GM12878 (cell line): ENCODE data around the gene UBE3D. TPM values are rescaled to one million over a fixed set of nuclear protein-coding genes. Genes with fewer than 3 reads are reported as not detected.

Source experiments
- ATAC-seq: fragments of 200-7000 bp; cut with Tn5 transposase; 3 replicates; pipeline ENCODE4 v1.9.1; 2020; ENCODE audit warnings: mild to moderate bottlenecking, moderate library complexity
- BruUV-seq: library from RNA; stranded (reverse); fragments of 400-500 nt; replicated peaks from 2 replicates; lab custom pipeline; 2021; lab: Mats Ljungman, UMichigan
- CTCF ChIA-PET: fragments of 300-600 bp; sonication (Branson Sonifier 250); formaldehyde crosslinking; extraction: SDS; loops from one replicate; lab custom pipeline; 2021; ENCODE audit warnings: inconsistent platforms; lab: Yijun Ruan, JAX
- POLR2A ChIA-PET: fragments of 350-600 bp; formaldehyde crosslinking; extraction: SDS; loops from one replicate; lab custom pipeline; 2021; ENCODE audit warnings: inconsistent platforms; lab: Charles Lee
- RAD21 ChIA-PET: fragments of 300-600 bp; sonication (Branson Sonifier 250); formaldehyde crosslinking; loops from one replicate; lab custom pipeline; 2023; ENCODE audit warnings: antibody characterized with exemption; ENCODE audit not compliant: unreplicated experiment; lab: Charles Lee
- SMC1A ChIA-PET: fragments of 300-600 bp; sonication (Branson Sonifier 250); formaldehyde crosslinking; loops from one replicate; lab custom pipeline; 2023; ENCODE audit not compliant: unreplicated experiment, uncharacterized antibody; lab: Charles Lee
- DNase-seq: peaks from one replicate; pipeline ENCODE4 v3.0.0-alpha.2; 2011; ENCODE audit warnings: low read depth, low spot score
- FAIRE-seq: peaks from 3 replicates; lab custom pipeline; 2011; peaks lifted over from hg19 to GRCh38; lab: Jason Lieb, UNC
- H2AFZ ChIP-seq: 2 replicates; pipeline ENCODE4 v1.6.0; 2011; ENCODE audit warnings: low read depth, low read length, control low read depth; ENCODE audit not compliant: control insufficient read depth
- H3K27ac ChIP-seq: 2 replicates; pipeline ENCODE4 v1.5.1; 2011; ENCODE audit warnings: control low read depth; ENCODE audit not compliant: control insufficient read depth, insufficient read depth
- H3K27me3 ChIP-seq, 2 experiments: replicated peaks in 1 of 2; 2 replicates each; pipeline versions ENCODE4 v1.6.0 to v1.6.1; 2011; ENCODE audit warnings: low read length in 1 of 2; ENCODE audit not compliant: control insufficient read depth in 2 of 2, insufficient read depth in 2 of 2
- H3K36me3 ChIP-seq, 2 experiments: 2 replicates each; pipeline ENCODE4 v1.5.1; 2011; ENCODE audit warnings: low read length in 1 of 2; ENCODE audit not compliant: control insufficient read depth in 2 of 2, insufficient read depth in 2 of 2
- H3K4me1 ChIP-seq: 2 replicates; pipeline ENCODE4 v1.6.1; 2011; ENCODE audit warnings: mild to moderate bottlenecking, low read length, moderate library complexity, mixed read lengths; ENCODE audit not compliant: control insufficient read depth, insufficient read depth
- H3K4me2 ChIP-seq: 2 replicates; pipeline ENCODE4 v1.6.0; 2011; ENCODE audit warnings: control low read depth; ENCODE audit not compliant: control insufficient read depth, insufficient read depth
- H3K4me3 ChIP-seq: fragments of 200-600 bp; sonication (generic); 2 replicates; pipeline ENCODE4 v1.5.1; 2016
- H3K79me2 ChIP-seq: 2 replicates; pipeline ENCODE4 v1.6.0; 2011; ENCODE audit warnings: low read length; ENCODE audit not compliant: control insufficient read depth, insufficient read depth
- H3K9ac ChIP-seq: 2 replicates; pipeline ENCODE4 v1.8.0; 2011; ENCODE audit warnings: low read length, control low read depth, mixed read lengths; ENCODE audit not compliant: control insufficient read depth, insufficient read depth
- H3K9me3 ChIP-seq: replicated peaks from 3 replicates; pipeline ENCODE4 v1.5.1; 2011; ENCODE audit warnings: mild to moderate bottlenecking, low read length; ENCODE audit not compliant: control insufficient read depth, insufficient read depth
- H4K20me1 ChIP-seq: 2 replicates; pipeline ENCODE4 v1.6.0; 2011; ENCODE audit not compliant: control insufficient read depth, insufficient read depth
- BCLAF1 ChIP-seq: fragments of 450-650 bp; IDR thresholded peaks from 2 replicates; pipeline ENCODE4 v1.6.1; 2017; ENCODE audit warnings: antibody characterized with exemption, mild to moderate bottlenecking, moderate library complexity
- CREB1 ChIP-seq: IDR thresholded peaks from 2 replicates; pipeline ENCODE4 v1.6.1; 2012; ENCODE audit warnings: low read depth, mild to moderate bottlenecking, inconsistent platforms
- IRF3 ChIP-seq: fragments of 450-650 bp; IDR thresholded peaks from 2 replicates; pipeline ENCODE4 v1.6.1; 2014; ENCODE audit warnings: mild to moderate bottlenecking
- LARP7 ChIP-seq: fragments of 450-650 bp; IDR thresholded peaks from 2 replicates; pipeline ENCODE4 v1.6.1; 2017; ENCODE audit warnings: mild to moderate bottlenecking
- MEF2B ChIP-seq: fragments of 450-650 bp; IDR thresholded peaks from 2 replicates; pipeline ENCODE4 v1.6.1; 2018; ENCODE audit warnings: mild to moderate bottlenecking, moderate library complexity; ENCODE audit not compliant: partially characterized antibody, poor library complexity, severe bottlenecking
- RBBP5 ChIP-seq: fragments of 200-600 bp; sonication (generic); conservative IDR thresholded peaks from 2 replicates; pipeline ENCODE4 v1.6.1; 2016
- TAF1 ChIP-seq: IDR thresholded peaks from 2 replicates; pipeline ENCODE4 v1.6.1; 2011; ENCODE audit warnings: mild to moderate bottlenecking, low read depth, low read length, borderline replicate concordance
- WRNIP1 ChIP-seq: IDR thresholded peaks from 2 replicates; pipeline ENCODE4 v1.6.1; 2011; ENCODE audit warnings: low read depth, low read length, improper control_type of control experiment, borderline replicate concordance
- YBX1 ChIP-seq: fragments of 450-650 bp; IDR thresholded peaks from 2 replicates; pipeline ENCODE4 v1.6.1; 2016; ENCODE audit warnings: antibody characterized with exemption
- ZBTB40 ChIP-seq: fragments of 450-650 bp; IDR thresholded peaks from 2 replicates; pipeline ENCODE4 v1.6.1; 2016; ENCODE audit warnings: mild to moderate bottlenecking, moderate library complexity, borderline replicate concordance
- ZNF622 ChIP-seq: fragments of 450-650 bp; IDR thresholded peaks from 2 replicates; pipeline ENCODE4 v1.6.1; 2017; ENCODE audit warnings: mild to moderate bottlenecking, inconsistent platforms
- WGBS: methylation state at CpG from one replicate; pipeline ENCODE4 v1.1.6; 2016; ENCODE audit warnings: low lambda C conversion rate; ENCODE audit not compliant: insufficient replicate concordance, insufficient coverage; ENCODE audit errors: missing lambda C conversion rate; 5-methylcytosine and 5-hydroxymethylcytosine counted together
- in situ Hi-C: fragments of 300-500 bp; cut with MboI; formaldehyde crosslinking; loops from 9 replicates; pipeline ENCODE4 v1.14.3; 2018; ENCODE audit warnings: mixed read lengths
- intact Hi-C: fragments of 100-400 bp; cut with micrococcal nuclease; formaldehyde crosslinking; loops from one replicate; pipeline ENCODE4 v1.14.2; 2022; ENCODE audit not compliant: unreplicated experiment
- polyA plus RNA-seq, 11 experiments: library from polyadenylated mRNA; depleted of rRNA in 4 of 11; unstranded in 6 of 11; stranded (reverse) in 5 of 11; fragments of >200 nt; fragmentation: Nextera tagmentation in 4 of 11; fragmentation: Illumina TruSeq in 1 of 11; extraction: Ambion mirVana in 4 of 11; extraction: Trizol in 1 of 11; gene quantifications; 1 replicate in 1 of 11; 2 replicates in 10 of 11; pipeline versions ENCODE4 v1.2.1 to v1.2.3, GENCODE V29; 2011 to 2016; ENCODE audit warnings: inconsistent platforms in 2 of 11, missing spikeins in 2 of 11, low read depth in 1 of 11
- total RNA-seq, 4 experiments: library from RNA; depleted of rRNA in 3 of 4; stranded (reverse); fragments of >200 nt in 3 of 4; fragmentation: Illumina TruSeq in 1 of 4; extraction: Trizol in 1 of 4; gene quantifications; 2 replicates each; pipeline versions ENCODE4 v1.2.1 to v1.2.3, GENCODE V29; 2013 to 2021

The UBE3D gene
- total and polyA plus RNA-seq, 10 of the 15 experiments (the other 5 are each of a cell fraction or from before 2014, with no cell fraction given): 4.3 to 9.0 (median 7.5) TPM

- TF ChIP-seq CREB1: no peak
Measured at GRCh38 chr6:83068616-83069015, 3.0 kb upstream of the UBE3D start (continued).

- POLR2A ChIA-PET: interaction anchor here (1.0 to 4.3 kb wide), 10 partner anchors 8 to 821 kb away, joined by 3 to 34 read pairs (median 3); partner anchors contain the start of genes IBTK and RWDD2A
- Histone ChIP-seq H3K4me2 (peak within 1 kb of the TSS; percentile 61), H3K79me2 (peaks cover 31% of the 10 kb centered on the region), H3K4me1 (peaks cover 8% of the 10 kb centered on the region), H2AFZ (peak within 1 kb of the TSS; percentile 80), H3K36me3 (no peaks in the 10 kb centered on the region; a peak in 1 of 4 replicates), H4K20me1 (no peaks in the 10 kb centered on the region), H3K9ac (peak within 1 kb of the TSS; percentile 66), H3K27ac (peak within 1 kb of the TSS; percentile 71), H3K9me3 (no peaks in the 10 kb centered on the region), H3K27me3 (no peaks in the 10 kb centered on the region), H3K4me3 (peak within 1 kb of the TSS; percentile 87)
- SMC1A ChIA-PET: interaction anchor here (0.6 to 10.4 kb wide), 38 partner anchors 7 to 995 kb away, joined by 3 to 277 read pairs (median 5); partner anchors contain the start of genes PGM3, PRSS35 and RWDD2A
- CTCF ChIA-PET: interaction anchor here (0.7 to 12.2 kb wide), 62 partner anchors 7 to 1160 kb away, joined by 3 to 635 read pairs (median 7); partner anchors contain the start of genes CEP162, IBTK, PGM3 and PRSS35
- whole genome bisulfite sequencing: 2% methylated on average over 75 of the region's 78 CpGs
- no TSS peak for BruUV-seq
- in situ Hi-C loops (loop anchor here (5.0 to 10.0 kb wide), 2 partner anchors 357 to 450 kb away; no protein-coding TSS in a partner anchor), intact Hi-C loops (loop anchor here (1.0 to 10.0 kb wide), 7 partner anchors 51 to 703 kb away; partner anchors contain the start of genes ME1, PGM3, RWDD2A and TPBG)
- FAIRE-seq (peak; percentile 86), DNase-seq (peak; percentile 85), ATAC-seq (peak; percentile 86)
- RAD21 ChIA-PET: interaction anchor here (0.7 to 8.6 kb wide), 34 partner anchors 10 to 820 kb away, joined by 3 to 215 read pairs (median 5); partner anchors contain the start of genes IBTK, PGM3, PRSS35 and RWDD2A
- TF ChIP-seq TAF1 (0 out of 2 replicates have a peak, but pooled peaks have one; percentile 28), WRNIP1 (no peak; the same call in 1 of the 2 replicates), ZBTB40 (no peak), MEF2B (peak; percentile 36), LARP7 (peak; percentile 96), ZNF622 (no peak), BCLAF1 (no peak), RBBP5 (no peak), YBX1 (no peak), IRF3 (no peak)
Measured at GRCh38 chr6:83067448-83068439, 2.1 kb upstream of the UBE3D start, which contains the start of gene DOP1A. Gene DOP1A, plus strand, starts transcription at chr6:83067671. Its CDS starts 29,307 bp downstream, at chr6:83096978.
